SH-SY5Y (cell line): ENCODE data around the gene GPBAR1.

ENCODE experiments used
- GATA2 ChIP-seq: IDR thresholded peaks from 2 replicates; pipeline ENCODE4 v1.6.1; 2011; ENCODE audit warnings: mild to moderate bottlenecking, low read depth, low read length
- GATA3 ChIP-seq: IDR thresholded peaks from 2 replicates; pipeline ENCODE4 v1.6.1; 2011; ENCODE audit warnings: low read depth, mild to moderate bottlenecking, low read length, moderate library complexity

GRCh38 chr2:218284106-218284811 is 23.4 kb downstream of the GPBAR1 start:
- TF ChIP-seq GATA3 = no peak
- no peak for TF ChIP-seq GATA2
